ENCODE data around the gene NIPA2. TPM values are rescaled to one million over a fixed set of nuclear protein-coding genes. Genes with fewer than 3 reads are reported as not detected.

The NIPA2 gene
- total RNA-seq, 1 donor = 42.5 TPM

DNA sequence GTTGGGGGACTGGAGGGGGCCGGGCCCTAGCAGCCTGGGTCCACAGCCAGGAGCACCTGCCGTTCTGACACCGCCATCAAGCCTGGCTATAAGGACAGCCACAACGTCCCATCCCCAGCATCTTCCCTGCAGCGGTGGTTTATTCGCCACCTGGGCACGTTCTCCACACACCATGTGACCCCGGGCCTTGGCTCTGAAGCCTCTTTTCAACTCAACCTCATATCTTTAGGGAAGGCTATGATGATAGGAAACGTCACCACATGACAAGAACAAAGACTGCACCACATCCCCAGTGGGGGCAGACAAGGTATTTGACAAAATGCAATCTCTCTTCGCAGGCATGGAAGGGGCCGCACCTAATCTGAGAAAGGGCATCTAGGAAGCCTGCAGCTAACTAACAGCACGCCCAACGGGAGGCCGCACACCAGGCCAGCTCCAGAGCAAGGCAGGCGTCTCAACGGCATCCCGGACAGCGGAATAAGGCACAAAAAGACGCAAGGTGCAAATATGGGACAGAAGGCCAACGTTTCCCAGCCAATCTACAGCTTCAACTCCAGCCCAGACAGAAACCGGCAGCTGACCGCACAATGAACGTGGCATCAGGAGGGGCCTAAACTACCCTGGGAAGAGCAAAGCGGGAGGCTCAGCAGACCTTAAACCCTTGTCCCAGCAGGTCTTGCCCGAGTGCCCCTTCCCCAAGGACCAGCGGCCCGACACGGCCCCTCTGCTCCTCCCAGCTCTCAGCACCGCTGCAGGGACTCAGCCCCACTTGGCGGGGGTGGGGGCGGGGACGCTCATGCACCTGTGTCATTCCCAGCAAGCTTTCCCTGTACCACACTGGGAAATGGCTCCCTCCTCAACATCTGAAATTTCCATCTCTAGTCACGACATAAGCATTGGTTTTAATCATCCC is 41.9 kb downstream of the NIPA2 start:
- H3K9me3 ChIP-seq (ENCODE audit: low read depth, low read length) = no peaks in the 10 kb centered on the region
- no peaks in the 10 kb centered on the region for H3K27me3 ChIP-seq (ENCODE audit: insufficient read depth, low read length)
- no peak overlapping the region for H3K4me3 ChIP-seq (ENCODE audit: low read length)
- no peaks in the 10 kb centered on the region for H3K4me1 ChIP-seq (ENCODE audit: insufficient read depth, low read length)

DNA sequence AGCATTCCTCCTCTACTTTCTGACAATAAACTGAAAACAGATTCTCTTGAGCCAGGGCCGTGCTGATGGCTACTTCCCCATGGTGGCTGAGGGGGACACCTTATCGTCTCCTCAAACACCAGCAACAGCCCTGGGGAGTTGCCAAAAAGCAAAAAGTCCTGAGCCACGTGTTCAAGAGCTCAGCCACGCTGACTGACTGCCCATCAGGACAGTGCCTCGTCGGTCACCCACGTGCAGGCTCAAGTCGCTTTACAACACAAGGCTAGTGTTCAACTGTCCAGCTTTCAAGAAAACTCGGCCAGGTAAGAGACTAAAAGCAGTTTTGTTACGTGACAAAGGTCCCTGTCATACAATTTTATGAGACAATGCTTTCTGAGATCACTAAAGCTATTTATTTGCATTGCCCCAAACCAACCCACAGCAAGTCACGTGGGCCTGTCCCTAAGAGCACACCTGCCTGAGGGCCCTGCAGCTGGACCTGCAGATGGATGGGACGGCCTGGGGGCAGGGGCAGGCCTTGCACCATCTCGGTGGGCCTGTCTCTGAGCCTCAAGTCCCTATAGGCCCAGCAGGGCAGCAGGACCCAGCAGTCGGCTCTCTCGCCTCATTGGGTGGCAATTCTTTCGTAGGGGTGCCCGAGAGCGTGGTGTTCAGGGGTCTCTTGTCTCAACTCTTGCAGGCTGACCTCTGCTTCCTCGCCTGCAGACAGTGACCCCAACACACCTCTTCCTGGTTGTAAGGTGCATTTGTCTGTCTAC is 42.7 kb downstream of the NIPA2 start:
- no peaks in the 10 kb centered on the region for H3K27me3 ChIP-seq (ENCODE audit: insufficient read depth, low read length)
- H3K9me3 ChIP-seq (ENCODE audit: low read depth, low read length) = no peaks in the 10 kb centered on the region
- H3K4me1 ChIP-seq (ENCODE audit: insufficient read depth, low read length) = no peaks in the 10 kb centered on the region
- no peak overlapping the region for H3K4me3 ChIP-seq (ENCODE audit: low read length)

DNA sequence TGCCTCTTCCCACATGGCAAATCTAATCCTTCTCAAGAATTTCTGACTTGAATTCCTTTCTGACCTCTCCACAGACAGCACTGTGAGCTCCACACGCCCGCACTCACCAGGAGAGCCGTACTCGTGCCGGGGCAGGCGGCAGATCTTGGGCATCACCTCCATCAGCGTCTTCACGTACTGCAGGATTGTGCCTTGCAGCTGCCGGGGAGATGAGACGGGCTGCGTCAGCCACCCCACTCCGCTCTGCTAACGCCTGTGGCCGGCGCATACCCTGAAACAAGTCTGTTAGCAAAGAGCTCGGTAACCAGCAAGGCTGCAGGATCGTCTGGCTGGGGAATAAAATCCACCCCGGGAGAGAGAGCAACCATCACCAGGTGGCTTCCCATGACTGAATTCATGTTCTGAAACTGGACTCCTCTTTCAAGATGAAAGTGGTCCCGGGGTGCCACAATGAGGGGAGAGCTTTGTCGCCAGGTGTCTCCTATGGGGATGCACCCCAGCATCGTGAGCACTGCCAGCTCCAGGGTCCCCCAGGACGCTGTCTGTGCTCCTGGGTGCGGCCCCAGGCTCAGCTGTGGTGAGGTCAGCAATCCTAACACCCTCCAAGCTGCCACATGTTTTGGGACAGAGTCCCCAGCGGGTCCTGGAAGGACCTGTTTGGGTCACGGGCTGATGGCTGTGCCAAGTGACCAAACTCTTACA is 43.4 kb downstream of the NIPA2 start:
- no peaks in the 10 kb centered on the region for H3K27me3 ChIP-seq (ENCODE audit: insufficient read depth, low read length)
- H3K4me1 ChIP-seq (ENCODE audit: insufficient read depth, low read length) = no peaks in the 10 kb centered on the region
- H3K4me3 ChIP-seq (ENCODE audit: low read length) = no peak overlapping the region
- no peaks in the 10 kb centered on the region for H3K9me3 ChIP-seq (ENCODE audit: low read depth, low read length)

DNA sequence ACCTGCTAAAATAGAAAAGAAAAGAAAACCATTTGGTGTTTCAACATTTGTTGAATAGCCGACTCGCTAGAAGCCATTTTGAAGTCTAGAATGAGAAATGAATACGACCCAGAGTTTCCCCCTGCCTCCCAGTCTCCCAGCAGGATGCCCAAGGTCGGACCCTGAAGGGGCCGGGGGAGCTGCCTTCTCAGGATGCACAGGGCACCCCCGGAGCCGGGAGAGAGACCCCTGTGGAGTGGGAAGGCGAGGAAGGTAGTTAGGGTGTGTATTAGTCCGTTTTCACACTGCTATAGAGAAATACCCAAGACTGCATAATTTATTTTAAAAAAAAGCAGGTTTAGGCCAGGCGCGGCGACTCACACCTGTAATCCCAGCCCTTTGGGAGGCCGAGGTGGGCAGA is 44.7 kb downstream of the NIPA2 start:
- H3K27me3 ChIP-seq (ENCODE audit: insufficient read depth, low read length) = no peaks in the 10 kb centered on the region

DNA sequence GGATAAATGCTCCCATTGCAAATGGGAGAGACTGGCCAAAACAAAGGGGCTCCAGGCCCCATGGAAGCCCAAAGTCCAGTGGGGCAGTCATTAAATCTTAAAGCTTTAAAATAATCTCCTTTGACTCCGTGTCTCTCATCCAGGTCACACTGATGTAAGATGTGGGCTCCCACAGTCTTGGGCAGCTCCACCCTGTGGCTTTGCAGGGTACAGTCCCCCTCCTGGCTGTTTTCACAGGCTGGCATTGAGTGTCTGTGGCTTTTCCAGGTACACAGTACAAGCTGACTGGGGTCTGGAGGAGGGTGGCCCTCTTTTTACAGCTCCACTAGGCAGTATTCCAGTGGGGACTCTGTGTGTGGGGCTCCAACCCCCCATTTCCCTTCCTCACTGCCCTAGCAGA is 45.9 kb downstream of the NIPA2 start:
- Histone ChIP-seq H3K4me1 (ENCODE audit: insufficient read depth, low read length) (no peaks in the 10 kb centered on the region), H3K9me3 (ENCODE audit: low read depth, low read length) (no peaks in the 10 kb centered on the region), H3K4me3 (ENCODE audit: low read length) (no peak overlapping the region), H3K27me3 (ENCODE audit: insufficient read depth, low read length) (no peaks in the 10 kb centered on the region)

More for the DNA sequence above, 44.7 kb downstream of the NIPA2 start:
- Histone ChIP-seq H3K4me3 (ENCODE audit: low read length) (no peak overlapping the region), H3K9me3 (ENCODE audit: low read depth, low read length) (no peaks in the 10 kb centered on the region), H3K4me1 (ENCODE audit: insufficient read depth, low read length) (no peaks in the 10 kb centered on the region)

DNA sequence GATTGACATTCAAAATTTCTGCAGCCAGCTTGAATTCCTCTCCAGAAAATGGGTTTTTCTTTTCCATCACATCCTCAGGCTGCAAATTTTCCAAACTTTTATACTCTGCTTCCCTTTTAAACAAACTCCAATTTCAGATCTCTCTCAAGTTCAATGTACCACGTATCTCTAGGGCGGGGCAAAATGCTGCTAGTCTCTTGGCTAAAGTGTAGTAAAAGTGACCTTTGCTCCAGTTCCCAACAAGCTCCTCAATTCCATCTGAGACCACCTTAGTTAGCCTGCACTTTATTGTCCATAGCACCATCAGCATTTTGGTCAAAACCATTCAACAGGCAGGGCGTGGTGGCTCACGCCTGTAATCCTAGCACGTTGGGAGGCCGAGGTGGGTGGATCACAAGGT is 46.7 kb downstream of the NIPA2 start:
- H3K4me3 ChIP-seq (ENCODE audit: low read length) = no peak overlapping the region
- no peaks in the 10 kb centered on the region for H3K4me1 ChIP-seq (ENCODE audit: insufficient read depth, low read length)
- no peaks in the 10 kb centered on the region for H3K9me3 ChIP-seq (ENCODE audit: low read depth, low read length)
- no peaks in the 10 kb centered on the region for H3K27me3 ChIP-seq (ENCODE audit: insufficient read depth, low read length)

DNA sequence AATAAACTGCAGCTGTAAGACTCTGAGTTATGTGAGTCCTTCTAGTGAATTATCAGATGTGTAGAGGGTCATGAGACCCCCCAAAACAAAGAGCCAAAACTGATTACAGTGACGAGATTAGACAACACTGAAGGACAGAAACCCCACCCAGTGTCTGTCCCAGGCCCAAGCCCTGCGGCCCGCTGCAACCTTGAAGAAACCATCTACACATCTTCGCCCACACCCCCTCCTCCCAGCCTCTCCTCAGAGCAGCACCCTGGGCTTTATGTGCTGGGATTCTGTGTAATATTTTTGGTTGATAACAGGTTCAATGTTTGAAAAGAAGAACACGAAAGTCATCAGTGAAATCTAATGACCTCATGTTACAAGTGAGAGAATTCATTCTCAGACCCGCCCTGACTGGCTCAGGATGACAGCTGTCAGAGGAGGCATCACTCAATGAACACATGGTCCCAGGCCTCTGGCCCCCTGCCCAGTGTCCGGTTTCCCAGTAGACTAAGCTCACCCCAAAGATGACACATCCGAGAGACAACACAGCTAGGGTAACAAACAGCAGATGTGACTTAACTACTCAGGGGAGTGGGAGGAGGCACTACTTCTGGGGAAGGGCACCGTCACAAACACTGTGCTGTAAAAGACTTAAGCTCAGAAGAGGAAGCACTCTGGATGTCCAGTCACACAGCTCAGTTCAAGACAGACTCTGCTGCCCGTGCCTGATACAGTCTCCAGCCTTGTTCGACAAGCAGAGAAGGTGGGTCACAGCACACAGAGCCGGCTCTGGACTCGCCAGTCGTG is 48.9 kb downstream of the NIPA2 start:
- H3K4me3 ChIP-seq (ENCODE audit: low read length) = no peak overlapping the region
- H3K4me1 ChIP-seq (ENCODE audit: insufficient read depth, low read length) = no peaks in the 10 kb centered on the region

DNA sequence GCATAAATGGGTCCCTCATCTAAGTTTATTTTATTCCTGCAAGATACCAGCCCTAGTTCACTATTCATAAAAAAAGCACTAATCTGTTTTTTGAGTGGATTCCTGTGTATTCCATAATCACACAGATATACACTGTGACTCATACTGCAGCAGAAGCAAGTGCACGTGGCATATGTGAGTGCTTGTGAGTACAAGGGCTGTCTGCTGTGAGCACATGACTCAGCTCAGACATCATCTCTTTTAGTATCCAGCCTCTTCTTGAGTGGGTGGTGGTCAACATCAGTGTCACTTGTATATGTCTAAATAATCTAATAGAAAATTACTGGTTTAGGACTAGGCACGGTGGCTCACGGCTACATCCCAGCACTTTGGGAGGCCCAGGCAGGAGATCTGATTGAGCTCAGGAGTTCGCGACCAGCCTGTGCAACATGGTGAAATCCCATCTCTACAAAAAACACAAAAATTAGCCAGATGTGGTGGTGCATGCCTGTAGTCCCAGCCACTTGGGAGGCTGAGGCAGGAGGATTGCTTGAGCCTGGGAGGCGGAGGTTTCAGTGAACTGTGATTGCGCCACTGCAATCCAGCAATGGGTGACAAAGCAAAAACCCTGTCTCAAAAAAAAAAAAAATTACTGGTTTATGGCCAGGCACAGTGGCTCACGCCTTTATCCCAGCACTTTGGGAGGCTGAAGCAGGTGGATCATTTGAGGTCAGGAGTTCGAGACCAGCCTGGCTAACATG is 49.8 kb downstream of the NIPA2 start:
- Histone ChIP-seq H3K9me3 (ENCODE audit: low read depth, low read length) (no peaks in the 10 kb centered on the region), H3K4me1 (ENCODE audit: insufficient read depth, low read length) (no peaks in the 10 kb centered on the region), H3K27me3 (ENCODE audit: insufficient read depth, low read length) (no peaks in the 10 kb centered on the region), H3K4me3 (ENCODE audit: low read length) (no peak overlapping the region)

More for the DNA sequence above, 48.9 kb downstream of the NIPA2 start:
- Histone ChIP-seq H3K27me3 (ENCODE audit: insufficient read depth, low read length) (no peaks in the 10 kb centered on the region), H3K9me3 (ENCODE audit: low read depth, low read length) (no peaks in the 10 kb centered on the region)

DNA sequence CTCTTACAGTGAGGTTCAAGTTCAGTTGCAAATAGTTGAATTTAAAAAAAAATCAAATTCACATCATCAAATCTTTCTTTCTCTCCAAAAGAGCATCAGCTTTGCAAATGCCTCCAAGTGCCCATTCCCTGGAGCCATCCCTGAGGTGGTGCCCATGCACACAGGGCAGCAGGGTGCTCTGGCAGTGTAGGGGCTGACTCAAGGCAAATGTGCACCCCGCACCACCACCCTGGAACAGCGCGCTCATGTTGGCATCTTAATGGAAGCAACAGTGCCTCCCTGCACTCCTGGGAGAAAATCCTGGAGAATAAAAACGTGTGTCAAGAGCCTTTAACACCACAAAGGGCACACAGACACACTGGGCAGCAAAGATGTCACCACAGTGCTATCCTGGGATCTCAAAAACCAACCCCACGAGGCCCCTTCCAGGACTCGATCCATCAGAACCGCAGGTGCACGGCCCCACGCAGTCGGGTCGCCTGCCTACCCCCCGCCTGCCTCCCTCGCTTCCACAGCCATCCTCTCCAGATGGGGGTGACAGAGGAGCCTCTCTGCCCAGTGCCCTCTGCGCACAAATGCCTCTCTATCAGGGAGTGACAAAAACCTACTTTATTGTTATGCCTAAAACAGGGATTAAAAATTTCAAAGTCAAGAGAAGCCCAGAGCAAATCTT is 50.8 kb downstream of the NIPA2 start:
- Histone ChIP-seq H3K9me3 (ENCODE audit: low read depth, low read length) (no peaks in the 10 kb centered on the region), H3K4me1 (ENCODE audit: insufficient read depth, low read length) (no peaks in the 10 kb centered on the region), H3K4me3 (ENCODE audit: low read length) (no peak overlapping the region), H3K27me3 (ENCODE audit: insufficient read depth, low read length) (no peaks in the 10 kb centered on the region)

DNA sequence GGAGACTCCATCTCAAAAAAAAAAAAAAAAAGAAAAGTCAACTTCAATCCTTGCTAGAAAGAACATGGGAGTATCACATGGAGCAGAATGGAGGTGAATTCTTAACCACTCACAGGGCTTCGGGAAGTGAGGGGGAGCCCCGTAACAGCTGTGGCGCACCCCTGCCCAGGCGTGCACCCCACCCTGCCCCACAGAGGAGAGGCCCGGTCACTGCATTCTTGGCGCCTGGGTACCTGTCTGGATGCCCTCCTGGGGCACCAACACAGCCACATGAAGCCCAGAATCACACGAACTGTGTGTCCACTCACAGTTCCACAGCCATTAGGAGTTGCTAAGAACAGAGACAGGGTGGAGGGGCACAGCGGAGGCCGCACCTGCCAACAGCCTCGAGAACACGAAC is 51.8 kb downstream of the NIPA2 start:
- Histone ChIP-seq H3K4me1 (ENCODE audit: insufficient read depth, low read length) (no peaks in the 10 kb centered on the region), H3K4me3 (ENCODE audit: low read length) (no peak overlapping the region), H3K9me3 (ENCODE audit: low read depth, low read length) (no peaks in the 10 kb centered on the region), H3K27me3 (ENCODE audit: insufficient read depth, low read length) (no peaks in the 10 kb centered on the region)

DNA sequence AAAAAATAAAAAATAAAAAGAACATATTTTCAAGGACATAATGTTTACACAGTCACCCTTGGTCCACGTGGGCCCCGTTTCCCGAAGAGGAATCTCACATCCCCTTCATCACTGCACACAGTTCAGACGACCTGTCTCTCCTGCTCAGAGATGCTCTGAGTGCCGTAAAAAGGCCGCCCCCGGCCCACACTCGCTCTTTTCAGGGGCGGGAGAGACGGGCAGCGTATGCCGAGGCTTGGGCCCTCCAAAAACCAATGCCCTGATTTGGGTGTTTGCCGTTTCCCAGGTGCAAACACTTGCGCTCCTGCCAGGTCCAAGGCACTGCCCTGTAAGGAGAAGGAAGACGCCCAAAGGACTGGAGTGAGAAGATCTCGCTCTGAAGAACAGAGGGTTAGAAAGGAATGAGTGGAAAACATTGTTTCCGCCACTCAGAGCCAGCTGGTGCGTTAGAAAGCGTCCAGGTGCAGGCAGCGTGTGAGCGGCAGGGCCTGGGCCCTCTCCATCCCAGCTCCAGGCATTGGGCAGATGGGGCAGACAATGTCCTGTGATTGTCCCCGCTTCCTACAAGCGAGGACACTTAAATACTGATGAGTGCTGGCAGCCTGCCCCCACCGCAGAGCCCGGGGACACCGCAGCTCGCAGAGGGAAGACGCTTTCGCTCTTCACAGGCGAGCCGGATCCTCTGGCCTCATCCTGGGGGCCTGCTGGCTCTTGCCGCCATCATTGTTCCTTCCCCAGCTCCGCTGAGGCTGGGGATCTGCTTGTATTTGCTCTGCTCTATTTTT is 53.2 kb downstream of the NIPA2 start:
- no peaks in the 10 kb centered on the region for H3K4me1 ChIP-seq (ENCODE audit: insufficient read depth, low read length)
- no peak overlapping the region for H3K4me3 ChIP-seq (ENCODE audit: low read length)
- no peaks in the 10 kb centered on the region for H3K9me3 ChIP-seq (ENCODE audit: low read depth, low read length)
- H3K27me3 ChIP-seq (ENCODE audit: insufficient read depth, low read length) = no peaks in the 10 kb centered on the region

DNA sequence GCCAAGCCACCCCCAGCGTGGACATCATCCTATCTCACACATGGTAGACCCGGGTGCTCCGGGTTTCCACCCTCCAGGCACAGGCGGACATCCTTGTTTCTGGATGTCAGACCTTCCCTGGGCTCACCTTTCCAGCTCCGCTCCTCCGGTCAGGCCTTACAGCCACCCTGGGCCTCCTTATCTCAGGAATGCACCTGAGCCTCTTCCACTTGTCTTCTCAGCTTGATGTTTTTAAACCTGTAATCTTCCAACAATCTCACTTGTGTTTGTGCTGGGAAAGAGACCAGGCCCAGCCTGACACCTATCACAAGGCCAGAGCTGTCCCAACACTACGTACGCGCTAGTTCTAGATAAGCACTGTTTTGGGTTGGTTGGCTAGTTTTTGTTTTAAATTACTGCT is 53.9 kb downstream of the NIPA2 start:
- no peaks in the 10 kb centered on the region for H3K9me3 ChIP-seq (ENCODE audit: low read depth, low read length)
- no peaks in the 10 kb centered on the region for H3K4me1 ChIP-seq (ENCODE audit: insufficient read depth, low read length)
- no peaks in the 10 kb centered on the region for H3K27me3 ChIP-seq (ENCODE audit: insufficient read depth, low read length)
- H3K4me3 ChIP-seq (ENCODE audit: low read length) = no peak overlapping the region

DNA sequence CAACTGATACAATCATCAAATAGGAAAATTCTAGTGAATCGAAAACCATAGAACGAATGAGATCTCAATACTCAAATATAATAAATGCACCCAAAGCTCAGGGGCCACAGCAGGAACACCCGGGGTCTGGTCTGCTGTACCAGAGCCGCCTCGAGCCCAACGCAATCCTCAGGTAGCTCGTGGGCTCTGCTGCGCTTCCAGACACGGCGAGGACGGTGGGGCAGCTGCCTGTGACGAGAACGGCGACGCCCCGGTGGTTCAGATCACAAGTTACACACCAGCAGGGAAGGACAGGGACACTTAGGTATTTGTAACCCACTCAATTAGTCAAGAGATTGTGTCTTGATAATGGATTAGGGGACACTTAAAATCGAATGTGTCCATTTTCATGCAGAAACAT is 54.6 kb downstream of the NIPA2 start:
- Histone ChIP-seq H3K4me1 (ENCODE audit: insufficient read depth, low read length) (no peaks in the 10 kb centered on the region), H3K9me3 (ENCODE audit: low read depth, low read length) (no peaks in the 10 kb centered on the region), H3K4me3 (ENCODE audit: low read length) (no peak overlapping the region), H3K27me3 (ENCODE audit: insufficient read depth, low read length) (no peaks in the 10 kb centered on the region)

Data from mononuclear cell (primary cell).